HepG2 (cell line): ENCODE measurements around the gene CASP5. TPM values are rescaled to one million over a fixed set of nuclear protein-coding genes. Genes with fewer than 3 reads are reported as not detected.

ENCODE experiments used
- ELF3 ChIP-seq: IDR thresholded peaks from 2 replicates; pipeline ENCODE4 v1.6.1; 2016; ENCODE audit warnings: missing genetic modification reagents, missing compliant biosample characterization
- ETV5 ChIP-seq: IDR thresholded peaks from 2 replicates; pipeline ENCODE4 v1.6.1; 2018; ENCODE audit warnings: missing biosample characterization, missing genetic modification reagents, inconsistent platforms, borderline replicate concordance
- FOXA1 ChIP-seq, 2 experiments: fragments of 450-650 bp in 1 of 2; sonication (generic) in 1 of 2; formaldehyde crosslinking in 1 of 2; IDR thresholded peaks; 2 replicates each; pipeline versions ENCODE4 v1.4.0 to v1.6.1; 2016 to 2020; ENCODE audit warnings: missing genetic modification reagents in 1 of 2
- FOXJ3 ChIP-seq: sonication (generic); formaldehyde crosslinking; IDR thresholded peaks from 2 replicates; pipeline ENCODE4 v1.4.0; 2020; ENCODE audit warnings: missing genetic modification reagents, mild to moderate bottlenecking, borderline replicate concordance
- FOXK1 ChIP-seq: sonication (generic); formaldehyde crosslinking; IDR thresholded peaks from 2 replicates; pipeline ENCODE4 v1.4.0; 2020; ENCODE audit warnings: low read depth, missing genetic modification reagents, borderline replicate concordance
- MYC ChIP-seq: sonication (generic); formaldehyde crosslinking; IDR thresholded peaks from 2 replicates; pipeline ENCODE4 v1.9.0; 2021; ENCODE audit warnings: missing genetic modification reagents, borderline replicate concordance
- POLR2AphosphoS5 ChIP-seq: IDR thresholded peaks from 2 replicates; pipeline ENCODE4 v1.6.1; 2012; ENCODE audit warnings: low read depth, low read length
- SIX1 ChIP-seq: sonication (generic); formaldehyde crosslinking; IDR thresholded peaks from 2 replicates; pipeline ENCODE4 v1.4.0; 2020; ENCODE audit warnings: missing genetic modification reagents, borderline replicate concordance
- THAP11 ChIP-seq: IDR thresholded peaks from 2 replicates; pipeline ENCODE4 v1.6.1; 2016; ENCODE audit warnings: missing biosample characterization, missing genetic modification reagents
- ZFP36 ChIP-seq: fragments of 150-350 bp; IDR thresholded peaks from 2 replicates; pipeline ENCODE4 v1.6.1; 2018; ENCODE audit warnings: borderline replicate concordance, low read length, low read depth; ENCODE audit not compliant: partially characterized antibody
- ZNF556 ChIP-seq: sonication (generic); formaldehyde crosslinking; IDR thresholded peaks from 2 replicates; pipeline ENCODE4 v1.4.0; 2020; ENCODE audit warnings: mild to moderate bottlenecking, missing genetic modification reagents, borderline replicate concordance
- ZNF644 ChIP-seq: IDR thresholded peaks from 2 replicates; pipeline ENCODE4 v1.6.1; 2016; ENCODE audit warnings: low read depth
- ZSCAN5A ChIP-seq: sonication (generic); formaldehyde crosslinking; IDR thresholded peaks from 2 replicates; pipeline ENCODE4 v1.8.0; 2022; ENCODE audit warnings: mild to moderate bottlenecking, missing genetic modification reagents, borderline replicate concordance
- ZSCAN9 ChIP-seq: IDR thresholded peaks from 2 replicates; pipeline ENCODE4 v1.6.1; 2016; ENCODE audit warnings: borderline replicate concordance
- polyA plus RNA-seq, 8 experiments: library from polyadenylated mRNA; depleted of rRNA in 3 of 8; stranded (reverse) in 7 of 8; unstranded in 1 of 8; fragments of >200 nt; fragmentation: Illumina TruSeq in 4 of 8; extraction: Trizol in 4 of 8; gene quantifications; 2 replicates each; pipeline versions ENCODE4 v1.2.1 to v1.2.3, GENCODE V29; 2011 to 2016; ENCODE audit warnings: low read depth in 4 of 8, missing spikeins in 1 of 8, mixed read lengths in 1 of 8; ENCODE audit not compliant: insufficient read depth in 1 of 8
- total RNA-seq, 5 experiments: library from RNA; depleted of rRNA; stranded (reverse); fragments of >200 nt; fragmentation: Illumina TruSeq; extraction: Trizol; gene quantifications; 2 replicates each; pipeline ENCODE4 v1.2.3, GENCODE V29; 2016; ENCODE audit warnings: low read depth in 1 of 5
- TF ChIP-seq, protein P1 (sequence below): sonication (generic); formaldehyde crosslinking; IDR thresholded peaks from 2 replicates; pipeline ENCODE4 v1.4.0; 2020; ENCODE audit warnings: missing genetic modification reagents
- TF ChIP-seq, protein P2 (sequence below), 2 experiments: sonication (generic) in 1 of 2; formaldehyde crosslinking in 1 of 2; IDR thresholded peaks; 2 replicates each; pipeline versions ENCODE4 v1.4.0 to v1.6.1; 2016 to 2020; ENCODE audit warnings: borderline replicate concordance in 1 of 2, low read depth in 1 of 2, mild to moderate bottlenecking in 1 of 2, missing genetic modification reagents in 1 of 2
- TF ChIP-seq, protein P3 (sequence below): IDR thresholded peaks from 2 replicates; pipeline ENCODE4 v1.6.1; 2016
- TF ChIP-seq, protein P4 (sequence below): sonication (generic); formaldehyde crosslinking; IDR thresholded peaks from 2 replicates; pipeline ENCODE4 v1.4.0; 2020; ENCODE audit warnings: missing genetic modification reagents

CASP5 gene
- total and polyA plus RNA-seq, 2 of the 13 experiments (the other 11 are each of a cell fraction or from before 2014, with no cell fraction given), result not detected

DNA sequence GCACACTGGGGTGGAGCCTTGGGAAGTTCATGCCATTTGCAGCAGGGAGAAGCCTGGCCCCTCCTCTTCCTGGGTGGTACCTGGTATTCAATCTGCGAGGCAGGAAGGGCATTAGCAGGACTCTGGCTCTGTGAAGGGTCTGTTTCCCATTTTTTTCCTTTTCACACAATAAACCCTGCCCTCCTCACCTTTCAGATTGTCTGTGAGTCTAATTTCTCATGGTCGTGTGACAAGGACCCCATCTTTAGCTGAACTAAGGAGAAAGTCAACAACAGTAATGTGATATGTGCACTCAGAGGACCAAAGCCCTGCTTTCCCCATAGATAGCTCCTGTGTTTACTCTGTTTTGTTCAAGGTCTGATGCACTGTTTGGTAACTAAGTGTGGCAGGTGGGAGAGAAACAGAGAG is 28.0 kb downstream of the CASP5 start (continued):
- peak; percentile 41; the same call in 1 of the 2 replicates for TF ChIP-seq ETV5
- 0 out of 2 replicates have a peak, but pooled peaks have one; percentile 21 for TF ChIP-seq ELF3 (CRISPR knock-in tag)
- TF ChIP-seq SIX1, result peak; percentile 98
- TF ChIP-seq ZSCAN9, result peak; percentile 26; the same call in 1 of the 2 replicates
- TF ChIP-seq MYC (CRISPR knock-in tag), result no peak
- TF ChIP-seq, protein P1, sequence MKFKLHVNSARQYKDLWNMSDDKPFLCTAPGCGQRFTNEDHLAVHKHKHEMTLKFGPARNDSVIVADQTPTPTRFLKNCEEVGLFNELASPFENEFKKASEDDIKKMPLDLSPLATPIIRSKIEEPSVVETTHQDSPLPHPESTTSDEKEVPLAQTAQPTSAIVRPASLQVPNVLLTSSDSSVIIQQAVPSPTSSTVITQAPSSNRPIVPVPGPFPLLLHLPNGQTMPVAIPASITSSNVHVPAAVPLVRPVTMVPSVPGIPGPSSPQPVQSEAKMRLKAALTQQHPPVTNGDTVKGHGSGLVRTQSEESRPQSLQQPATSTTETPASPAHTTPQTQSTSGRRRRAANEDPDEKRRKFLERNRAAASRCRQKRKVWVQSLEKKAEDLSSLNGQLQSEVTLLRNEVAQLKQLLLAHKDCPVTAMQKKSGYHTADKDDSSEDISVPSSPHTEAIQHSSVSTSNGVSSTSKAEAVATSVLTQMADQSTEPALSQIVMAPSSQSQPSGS, result peak; percentile 48; the same call in 1 of the 2 replicates
- 0 out of 2 replicates have a peak, but pooled peaks have one; percentile 37 for TF ChIP-seq ZSCAN5A (CRISPR knock-in tag)
- TF ChIP-seq, protein P2, sequence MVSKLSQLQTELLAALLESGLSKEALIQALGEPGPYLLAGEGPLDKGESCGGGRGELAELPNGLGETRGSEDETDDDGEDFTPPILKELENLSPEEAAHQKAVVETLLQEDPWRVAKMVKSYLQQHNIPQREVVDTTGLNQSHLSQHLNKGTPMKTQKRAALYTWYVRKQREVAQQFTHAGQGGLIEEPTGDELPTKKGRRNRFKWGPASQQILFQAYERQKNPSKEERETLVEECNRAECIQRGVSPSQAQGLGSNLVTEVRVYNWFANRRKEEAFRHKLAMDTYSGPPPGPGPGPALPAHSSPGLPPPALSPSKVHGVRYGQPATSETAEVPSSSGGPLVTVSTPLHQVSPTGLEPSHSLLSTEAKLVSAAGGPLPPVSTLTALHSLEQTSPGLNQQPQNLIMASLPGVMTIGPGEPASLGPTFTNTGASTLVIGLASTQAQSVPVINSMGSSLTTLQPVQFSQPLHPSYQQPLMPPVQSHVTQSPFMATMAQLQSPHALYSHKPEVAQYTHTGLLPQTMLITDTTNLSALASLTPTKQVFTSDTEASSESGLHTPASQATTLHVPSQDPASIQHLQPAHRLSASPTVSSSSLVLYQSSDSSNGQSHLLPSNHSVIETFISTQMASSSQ (IDR thresholded peaks at IDR 0.05; ENCODE audit: low read depth), result no peak
- TF ChIP-seq, protein P2 (CRISPR knock-in tag; IDR thresholded peaks at IDR 0.05; ENCODE audit: borderline replicate concordance), result peak; percentile 49; the same call in 1 of the 2 replicates
- TF ChIP-seq ZFP36, result no peak
- TF ChIP-seq, protein P3, sequence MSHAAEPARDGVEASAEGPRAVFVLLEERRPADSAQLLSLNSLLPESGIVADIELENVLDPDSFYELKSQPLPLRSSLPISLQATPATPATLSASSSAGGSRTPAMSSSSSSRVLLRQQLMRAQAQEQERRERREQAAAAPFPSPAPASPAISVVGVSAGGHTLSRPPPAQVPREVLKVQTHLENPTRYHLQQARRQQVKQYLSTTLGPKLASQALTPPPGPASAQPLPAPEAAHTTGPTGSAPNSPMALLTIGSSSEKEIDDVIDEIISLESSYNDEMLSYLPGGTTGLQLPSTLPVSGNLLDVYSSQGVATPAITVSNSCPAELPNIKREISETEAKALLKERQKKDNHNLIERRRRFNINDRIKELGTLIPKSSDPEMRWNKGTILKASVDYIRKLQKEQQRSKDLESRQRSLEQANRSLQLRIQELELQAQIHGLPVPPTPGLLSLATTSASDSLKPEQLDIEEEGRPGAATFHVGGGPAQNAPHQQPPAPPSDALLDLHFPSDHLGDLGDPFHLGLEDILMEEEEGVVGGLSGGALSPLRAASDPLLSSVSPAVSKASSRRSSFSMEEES (CRISPR knock-in tag), result peak; percentile 62; the same call in 1 of the 2 replicates
- no peak for TF ChIP-seq ZNF556
- TF ChIP-seq THAP11 (CRISPR knock-in tag), result peak; percentile 10; the same call in 1 of the 2 replicates
- TF ChIP-seq FOXJ3 (CRISPR knock-in tag), result peak; percentile 79; the same call in 1 of the 2 replicates
- peak; percentile 82 for TF ChIP-seq FOXK1 (CRISPR knock-in tag)
- peak; percentile 38; the same call in 1 of the 2 replicates for TF ChIP-seq ZNF644 (CRISPR knock-in tag)
- peak; percentile 86 for TF ChIP-seq FOXA1 (IDR thresholded peaks at IDR 0.05)
- TF ChIP-seq FOXA1 (CRISPR knock-in tag; IDR thresholded peaks at IDR 0.05), result peak; percentile 95
- TF ChIP-seq, protein P4, sequence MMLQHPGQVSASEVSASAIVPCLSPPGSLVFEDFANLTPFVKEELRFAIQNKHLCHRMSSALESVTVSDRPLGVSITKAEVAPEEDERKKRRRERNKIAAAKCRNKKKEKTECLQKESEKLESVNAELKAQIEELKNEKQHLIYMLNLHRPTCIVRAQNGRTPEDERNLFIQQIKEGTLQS (CRISPR knock-in tag), result no peak
- peak; percentile 61 for TF ChIP-seq POLR2AphosphoS5
